Astrocyte (in vitro differentiated cells and primary cell): ENCODE measurements around the gene KRT39. TPM values are rescaled to one million over a fixed set of nuclear protein-coding genes. Genes with fewer than 3 reads are reported as not detected.

Experiments
- DNase-seq: peaks from one replicate; pipeline ENCODE4 v3.0.0-alpha.2; 2010; ENCODE audit warnings: low read depth
- FAIRE-seq: peaks from 2 replicates; lab custom pipeline; 2011; peaks lifted over from hg19 to GRCh38; lab: Jason Lieb, UNC
- H2AFZ ChIP-seq: 2 replicates; pipeline ENCODE4 v1.6.0; 2012; ENCODE audit warnings: low read depth, low read length, inconsistent platforms
- H3K27ac ChIP-seq: 2 replicates; pipeline ENCODE4 v1.5.1; 2011; ENCODE audit warnings: low read depth, low read length, inconsistent platforms
- H3K27me3 ChIP-seq: 2 replicates; pipeline ENCODE4 v1.6.0; 2011; ENCODE audit warnings: low read length, inconsistent platforms; ENCODE audit not compliant: insufficient read depth
- H3K36me3 ChIP-seq: 2 replicates; pipeline ENCODE4 v1.5.1; 2011; ENCODE audit warnings: low read length, inconsistent platforms; ENCODE audit not compliant: insufficient read depth
- H3K4me1 ChIP-seq: 2 replicates; pipeline ENCODE4 v1.5.1; 2011; ENCODE audit warnings: low read length, inconsistent platforms; ENCODE audit not compliant: insufficient read depth
- H3K4me2 ChIP-seq: 2 replicates; pipeline ENCODE4 v1.6.0; 2012; ENCODE audit warnings: low read length, inconsistent platforms
- H3K4me3 ChIP-seq: 2 replicates; pipeline ENCODE4 v1.5.1; 2011; ENCODE audit warnings: low read depth, mild to moderate bottlenecking, low read length, inconsistent platforms; ENCODE audit not compliant: insufficient read depth
- H3K79me2 ChIP-seq: 2 replicates; pipeline ENCODE4 v1.6.0; 2012; ENCODE audit warnings: mild to moderate bottlenecking, low read length, inconsistent platforms; ENCODE audit not compliant: insufficient read depth
- H3K9ac ChIP-seq: 2 replicates; pipeline ENCODE4 v1.6.0; 2012; ENCODE audit warnings: mild to moderate bottlenecking, low read length, inconsistent platforms
- H3K9me3 ChIP-seq: 2 replicates; pipeline ENCODE4 v1.5.1; 2012; ENCODE audit warnings: low read depth, mild to moderate bottlenecking, low read length, inconsistent platforms; ENCODE audit not compliant: insufficient read depth
- H4K20me1 ChIP-seq: 2 replicates; pipeline ENCODE4 v1.6.0; 2012; ENCODE audit warnings: low read length, inconsistent platforms; ENCODE audit not compliant: insufficient read depth
- H3K27ac Mint-ChIP-seq: one replicate; pipeline ENCODE4 v1.8.0; 2021; ENCODE audit warnings: mild to moderate bottlenecking, mixed read lengths; ENCODE audit not compliant: unreplicated experiment
- H3K27me3 Mint-ChIP-seq: one replicate; pipeline ENCODE4 v1.8.0; 2021; ENCODE audit warnings: low read depth, mixed read lengths; ENCODE audit not compliant: unreplicated experiment
- H3K36me3 Mint-ChIP-seq: one replicate; pipeline ENCODE4 v1.8.0; 2021; ENCODE audit warnings: low read depth, mixed read lengths; ENCODE audit not compliant: unreplicated experiment
- H3K4me1 Mint-ChIP-seq: one replicate; pipeline ENCODE4 v1.8.0; 2021; ENCODE audit warnings: low read depth, mixed read lengths; ENCODE audit not compliant: unreplicated experiment
- H3K4me3 Mint-ChIP-seq: one replicate; pipeline ENCODE4 v1.8.0; 2021; ENCODE audit warnings: mild to moderate bottlenecking, moderate library complexity, mixed read lengths; ENCODE audit not compliant: unreplicated experiment
- H3K9me3 Mint-ChIP-seq: one replicate; pipeline ENCODE4 v1.8.0; 2021; ENCODE audit warnings: mild to moderate bottlenecking, mixed read lengths; ENCODE audit not compliant: unreplicated experiment
- EZH2 ChIP-seq: IDR thresholded peaks from 2 replicates; pipeline ENCODE4 v1.6.1; 2012; ENCODE audit warnings: mild to moderate bottlenecking, low read length, inconsistent platforms; ENCODE audit not compliant: insufficient read depth
- total RNA-seq: library from RNA; stranded (reverse); gene quantifications from 2 replicates; pipeline ENCODE4 v1.2.1, GENCODE V29; 2021
- TF ChIP-seq, protein P1 (sequence below): IDR thresholded peaks from 2 replicates; pipeline ENCODE4 v1.5.1; 2011; ENCODE audit warnings: low read depth, mild to moderate bottlenecking, inconsistent platforms, low read length, moderate library complexity; ENCODE audit not compliant: insufficient read depth

Gene KRT39
- total RNA-seq, 1 donor from 2014 or later: not detected

- H3K27me3 Mint-ChIP-seq: no peaks in the 10 kb centered on the region
- H3K27ac ChIP-seq: no peak overlapping the region
- DNase-seq: no peak
- FAIRE-seq: no peak
- H3K27ac Mint-ChIP-seq: no peak overlapping the region
- H3K4me1 ChIP-seq: peaks cover 15% of the 10 kb centered on the region
- H3K9ac ChIP-seq: no peak overlapping the region
- H4K20me1 ChIP-seq: no peaks in the 10 kb centered on the region
- no peaks in the 10 kb centered on the region for H3K27me3 ChIP-seq
- H2AFZ ChIP-seq: no peak overlapping the region
- no peak overlapping the region for H3K4me3 ChIP-seq
- no peaks in the 10 kb centered on the region for H3K36me3 ChIP-seq
- no peaks in the 10 kb centered on the region for H3K79me2 ChIP-seq
- H3K9me3 ChIP-seq: no peaks in the 10 kb centered on the region
- H3K36me3 Mint-ChIP-seq: no peaks in the 10 kb centered on the region
- no peak overlapping the region for H3K4me3 Mint-ChIP-seq
- TF ChIP-seq EZH2: no peak
- TF ChIP-seq, protein P1, sequence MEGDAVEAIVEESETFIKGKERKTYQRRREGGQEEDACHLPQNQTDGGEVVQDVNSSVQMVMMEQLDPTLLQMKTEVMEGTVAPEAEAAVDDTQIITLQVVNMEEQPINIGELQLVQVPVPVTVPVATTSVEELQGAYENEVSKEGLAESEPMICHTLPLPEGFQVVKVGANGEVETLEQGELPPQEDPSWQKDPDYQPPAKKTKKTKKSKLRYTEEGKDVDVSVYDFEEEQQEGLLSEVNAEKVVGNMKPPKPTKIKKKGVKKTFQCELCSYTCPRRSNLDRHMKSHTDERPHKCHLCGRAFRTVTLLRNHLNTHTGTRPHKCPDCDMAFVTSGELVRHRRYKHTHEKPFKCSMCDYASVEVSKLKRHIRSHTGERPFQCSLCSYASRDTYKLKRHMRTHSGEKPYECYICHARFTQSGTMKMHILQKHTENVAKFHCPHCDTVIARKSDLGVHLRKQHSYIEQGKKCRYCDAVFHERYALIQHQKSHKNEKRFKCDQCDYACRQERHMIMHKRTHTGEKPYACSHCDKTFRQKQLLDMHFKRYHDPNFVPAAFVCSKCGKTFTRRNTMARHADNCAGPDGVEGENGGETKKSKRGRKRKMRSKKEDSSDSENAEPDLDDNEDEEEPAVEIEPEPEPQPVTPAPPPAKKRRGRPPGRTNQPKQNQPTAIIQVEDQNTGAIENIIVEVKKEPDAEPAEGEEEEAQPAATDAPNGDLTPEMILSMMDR: no peak
- H3K4me1 Mint-ChIP-seq: peaks cover 16% of the 10 kb centered on the region
- no peak overlapping the region for H3K4me2 ChIP-seq
- H3K9me3 Mint-ChIP-seq: peaks cover 8% of the 10 kb centered on the region
Observed at GRCh38 chr17:40962059-40962561, 4.6 kb downstream of the KRT39 start.

DNA sequence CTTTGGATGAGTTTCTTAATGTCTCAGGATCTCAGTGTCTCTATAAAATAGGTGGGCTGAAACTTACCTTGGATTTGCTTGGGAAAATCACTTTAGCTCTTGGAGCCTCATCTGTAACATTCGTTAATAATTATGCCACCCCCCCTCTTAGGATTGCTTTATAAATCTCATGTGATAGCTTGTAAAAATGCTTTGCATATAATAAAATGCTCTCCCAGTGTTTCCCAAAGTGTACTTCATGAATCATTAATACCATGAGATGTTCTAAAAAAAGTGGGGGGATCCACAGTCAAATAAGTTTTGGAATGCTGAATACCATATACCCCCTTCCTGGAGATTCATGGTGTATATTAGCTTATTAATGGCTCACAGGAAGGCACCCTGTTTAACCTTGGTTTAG, 5.2 kb downstream of the KRT39 start:
- peaks cover 18% of the 10 kb centered on the region for H3K4me1 ChIP-seq
- TF ChIP-seq, protein P1: no peak
- no peak for TF ChIP-seq EZH2
- H2AFZ ChIP-seq: no peak overlapping the region
- H3K79me2 ChIP-seq: no peaks in the 10 kb centered on the region
- no peak overlapping the region for H3K9ac ChIP-seq
- Mint-ChIP-seq H3K27me3 (no peaks in the 10 kb centered on the region), H3K36me3 (no peaks in the 10 kb centered on the region), H3K9me3 (peaks cover 8% of the 10 kb centered on the region), H3K4me3 (no peak overlapping the region), H3K4me1 (peaks cover 21% of the 10 kb centered on the region), H3K27ac (no peak overlapping the region)
- H3K4me3 ChIP-seq: no peak overlapping the region
- H3K36me3 ChIP-seq: no peaks in the 10 kb centered on the region
- H4K20me1 ChIP-seq: no peaks in the 10 kb centered on the region
- no peak overlapping the region for H3K27ac ChIP-seq
- no peak for FAIRE-seq
- no peaks in the 10 kb centered on the region for H3K9me3 ChIP-seq
- DNase-seq: no peak
- H3K27me3 ChIP-seq: no peaks in the 10 kb centered on the region
- H3K4me2 ChIP-seq: no peak overlapping the region

- Histone ChIP-seq H4K20me1 (no peaks in the 10 kb centered on the region), H3K4me2 (no peak overlapping the region), H3K9ac (no peak overlapping the region), H2AFZ (no peak overlapping the region), H3K36me3 (no peaks in the 10 kb centered on the region), H3K27me3 (no peaks in the 10 kb centered on the region), H3K4me3 (no peak overlapping the region), H3K79me2 (no peaks in the 10 kb centered on the region), H3K27ac (no peak overlapping the region), H3K4me1 (peaks cover 25% of the 10 kb centered on the region), H3K9me3 (no peaks in the 10 kb centered on the region)
- DNase-seq: no peak
- no peaks in the 10 kb centered on the region for H3K27me3 Mint-ChIP-seq
- TF ChIP-seq, protein P1: no peak
- no peak for TF ChIP-seq EZH2
- peaks cover 31% of the 10 kb centered on the region for H3K4me1 Mint-ChIP-seq
- H3K4me3 Mint-ChIP-seq: no peak overlapping the region
- no peak overlapping the region for H3K27ac Mint-ChIP-seq
- peaks cover 4% of the 10 kb centered on the region for H3K9me3 Mint-ChIP-seq
- no peaks in the 10 kb centered on the region for H3K36me3 Mint-ChIP-seq
- peak; percentile 54 for FAIRE-seq
Observed at GRCh38 chr17:40960144-40960543, 6.6 kb downstream of the KRT39 start.
